Stimulated activated CD4-positive, alpha-beta T cell treated with anti-CD3 and anti-CD28 coated beads, Interleukin-1b, Interleukin-23, amount 100 ng/mL, for 24 hours (primary cell): ENCODE measurements around the gene USP36.
"Not testable (repeated sequence)": the region's sequence is repeated elsewhere in the genome, so short reads cannot be mapped to it uniquely, and the experiment has no call there.

Experiments used
- DNase-seq, 4 experiments: peaks; one replicate each; pipeline ENCODE4 v3.0.0-alpha.2; 2020; ENCODE audit warnings: low read depth in 4 of 4, low spot score in 1 of 4

The USP36 gene

DNA sequence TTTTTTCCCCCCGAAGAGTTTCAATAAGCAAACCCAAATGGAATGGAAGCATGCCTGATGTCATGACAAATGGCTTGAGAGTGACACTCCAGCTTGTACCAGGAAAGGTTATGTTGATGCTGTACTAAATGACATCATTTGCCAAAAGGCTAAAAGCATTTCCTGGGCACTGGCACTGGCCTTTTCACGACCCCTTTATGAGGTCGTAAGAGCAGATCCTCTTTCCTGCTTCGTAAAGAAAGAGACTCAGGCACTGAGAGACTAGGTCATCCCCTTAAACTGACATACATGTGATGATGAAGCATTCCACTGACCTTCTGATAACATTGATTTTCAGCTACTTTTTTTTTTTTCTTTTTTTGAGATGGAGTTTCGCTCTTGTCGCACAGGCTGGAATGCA lies 31.9 kb upstream of the USP36 start:
- DNase-seq: no peak

DNA sequence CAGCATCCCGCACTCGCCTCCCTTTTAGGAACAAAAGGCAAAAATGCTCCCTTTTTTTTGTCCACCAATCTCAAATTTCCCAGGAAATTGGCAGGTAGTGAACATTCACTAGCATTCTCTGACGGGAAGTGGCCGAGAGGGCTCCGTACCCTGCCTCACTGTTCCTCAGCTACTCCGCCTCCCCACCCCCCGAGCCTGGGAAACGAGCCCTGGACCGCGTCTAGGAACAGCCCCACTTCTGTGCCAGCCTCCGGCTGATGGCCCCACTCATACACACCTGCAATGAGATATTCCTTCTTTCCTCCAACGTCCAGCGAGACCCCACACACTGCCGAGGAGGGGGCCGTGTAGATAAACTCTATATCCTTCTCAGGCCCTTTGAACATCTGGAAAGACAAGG lies 30.0 kb upstream of the USP36 start:
- no peak for DNase-seq

DNA sequence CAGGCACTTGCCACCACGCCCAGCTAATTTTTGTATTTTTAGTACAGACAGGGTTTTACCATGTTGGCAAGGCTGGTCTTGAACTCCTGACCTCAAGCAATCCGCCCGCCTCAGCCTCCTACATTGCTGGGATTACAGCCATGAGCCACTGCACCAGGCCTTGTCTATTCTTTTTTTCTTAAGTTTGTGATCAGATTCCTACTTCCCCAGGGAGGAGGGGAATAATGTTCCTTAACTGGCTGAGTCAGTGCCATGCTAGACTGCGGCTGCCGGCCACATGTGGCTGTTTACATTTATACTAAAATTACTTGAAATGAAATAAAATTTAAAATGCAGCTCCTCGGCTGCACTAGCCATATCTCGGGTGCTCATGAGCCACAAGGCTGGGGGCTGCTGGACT lies 27.8 kb upstream of the USP36 start:
- no peak for DNase-seq

GRCh38 chr17:78867046-78867445 lies 26.4 kb upstream of the USP36 start:
- DNase-seq: not testable (repeated sequence)

DNA sequence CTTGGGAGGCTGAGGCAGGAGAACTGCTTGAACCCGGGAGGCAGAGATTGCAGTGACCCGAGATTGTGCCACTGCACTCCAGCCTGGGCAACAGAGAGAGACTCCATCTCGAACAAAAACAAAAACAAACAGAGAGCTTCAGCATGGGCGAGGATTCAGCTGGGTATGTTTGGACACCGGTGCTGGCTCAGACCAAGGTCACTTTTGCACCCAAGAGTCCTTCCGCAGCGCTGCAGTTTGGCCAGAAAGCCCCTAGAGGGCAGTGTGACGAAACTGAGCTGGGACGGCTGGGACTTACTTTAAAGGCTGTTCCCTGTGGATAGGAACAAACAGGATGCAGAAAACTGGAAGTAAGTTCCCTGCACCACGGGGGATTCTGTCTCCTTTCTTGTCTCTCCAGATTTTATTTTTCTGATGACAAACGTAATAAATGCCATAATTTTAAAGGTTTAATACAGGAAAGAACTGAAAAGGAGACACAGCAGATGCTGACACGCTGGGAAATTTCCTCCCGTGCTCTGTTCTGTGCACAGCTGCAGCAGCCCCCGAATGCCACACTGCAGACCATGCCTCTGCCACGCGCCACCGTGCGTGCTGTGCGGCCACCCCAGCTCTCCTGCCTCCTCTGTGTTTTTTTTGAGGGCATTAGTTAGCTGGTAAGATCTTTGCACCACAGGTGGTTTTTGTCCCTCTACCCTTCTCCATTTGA lies 25.2 kb upstream of the USP36 start:
- DNase-seq: peak in 3 of 4 experiments; percentile 36 to 47 (median 42)

GRCh38 chr17:78864117-78864516 lies 23.5 kb upstream of the USP36 start:
- DNase-seq: no peak

- DNase-seq: no peak
Observed at GRCh38 chr17:78862073-78863023, 21.7 kb upstream of the USP36 start.

DNA sequence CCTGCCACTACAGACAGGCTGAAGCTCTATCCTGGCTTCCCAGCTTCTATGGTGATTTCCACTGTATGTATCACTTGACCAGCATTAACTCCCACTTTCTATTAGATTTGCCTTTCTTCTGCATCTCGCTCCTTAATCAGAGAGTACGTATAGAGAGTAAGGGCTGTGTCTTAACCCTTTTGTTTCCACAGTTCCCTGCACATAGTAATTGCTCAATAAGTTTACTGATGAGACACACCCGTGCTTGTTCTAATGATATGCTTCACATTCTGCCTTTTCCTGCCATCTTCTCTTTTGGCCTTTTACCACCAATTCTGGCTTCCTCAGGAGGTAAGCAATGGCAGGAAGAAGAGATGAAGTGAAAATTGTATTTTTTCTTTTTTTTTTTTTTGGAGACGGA lies 20.6 kb upstream of the USP36 start:
- DNase-seq: no peak

DNA sequence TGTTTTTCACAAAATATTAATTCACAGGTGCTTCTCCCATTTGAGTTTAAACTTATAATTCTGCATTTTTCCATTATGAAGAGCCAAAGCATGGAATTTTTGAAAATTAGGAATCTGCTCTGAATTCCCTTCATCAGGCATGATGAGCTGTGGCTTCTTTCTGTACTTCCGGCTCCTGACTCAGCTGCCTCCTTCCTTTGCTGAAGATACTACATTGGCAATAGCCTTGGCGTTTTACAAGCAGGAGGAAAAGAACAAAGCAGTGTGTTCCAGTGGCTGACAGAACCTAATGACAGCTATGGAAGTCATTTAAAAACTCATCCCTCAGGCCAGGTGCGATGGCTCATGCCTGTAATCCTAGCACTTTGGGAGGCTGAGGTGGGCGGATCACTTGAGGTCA lies 18.4 kb upstream of the USP36 start:
- DNase-seq: no peak

DNA sequence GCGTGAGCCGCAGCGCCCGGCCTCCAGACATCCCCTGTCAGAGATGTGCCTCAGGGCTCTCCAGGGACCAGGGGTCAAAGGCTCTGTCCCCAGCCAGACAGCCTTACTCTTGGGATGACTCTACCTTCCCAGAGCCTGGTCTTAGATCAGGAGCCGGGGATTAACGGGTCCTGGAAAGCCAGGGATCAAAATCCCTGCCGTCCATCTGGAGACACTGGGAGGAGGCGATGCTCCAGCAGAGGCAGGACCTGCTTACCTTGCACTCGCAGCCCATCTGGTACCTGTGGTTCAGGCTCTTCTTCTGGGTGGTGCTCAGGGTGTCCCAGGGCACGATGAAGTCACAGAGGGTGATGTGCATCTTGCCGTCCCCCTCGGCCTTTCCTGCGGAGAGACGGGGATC lies 16.7 kb upstream of the USP36 start:
- no peak for DNase-seq

DNA sequence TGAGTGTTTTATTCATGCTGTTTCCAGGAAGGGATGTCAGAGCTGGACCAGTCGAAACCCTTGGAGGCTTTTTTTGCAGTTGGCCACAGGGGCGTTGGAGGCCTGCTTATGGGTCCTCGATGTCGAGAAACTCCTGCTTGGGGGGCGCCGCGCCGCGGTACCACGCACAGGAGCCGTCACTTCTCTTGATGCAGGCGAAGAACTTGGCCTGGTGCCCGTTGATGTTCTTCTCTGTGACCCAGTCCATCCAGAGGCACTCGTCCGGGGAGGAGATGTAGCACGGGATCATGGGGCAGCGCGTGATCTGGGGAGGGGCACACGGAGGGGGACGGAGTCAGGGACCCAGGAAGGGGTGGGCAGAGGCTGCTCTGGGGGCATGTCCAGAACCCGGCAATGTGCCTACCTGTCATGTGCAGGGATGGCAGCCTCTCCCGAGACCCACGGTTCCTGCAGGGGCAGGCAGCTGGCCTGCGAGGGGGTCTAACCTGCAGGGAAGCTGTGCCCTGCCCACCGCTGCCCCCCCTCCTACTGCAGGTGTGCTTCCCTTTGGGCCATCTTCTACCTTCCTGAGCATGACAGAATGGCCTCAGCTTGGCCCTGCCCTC lies 15.0 kb upstream of the USP36 start:
- DNase-seq: no peak

DNA sequence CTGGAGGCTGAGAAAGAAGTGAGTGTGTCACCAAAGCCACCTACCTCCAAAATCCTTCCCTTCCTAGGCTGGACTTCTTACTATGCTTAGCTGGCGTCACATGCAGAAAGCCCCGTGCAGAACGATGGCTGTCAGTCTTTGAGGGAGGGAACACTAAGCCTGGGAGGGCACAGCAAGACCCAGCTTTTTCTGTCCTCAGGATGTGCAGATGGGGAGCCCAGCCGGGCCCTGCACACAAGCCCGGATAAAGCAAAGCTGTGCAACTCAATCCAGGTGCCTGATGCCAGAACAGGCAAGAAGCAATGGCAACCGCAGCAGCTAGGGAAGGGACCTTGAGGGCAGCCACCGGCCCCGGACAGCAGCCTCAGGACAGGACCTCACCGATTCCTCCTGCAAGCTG lies 13.9 kb upstream of the USP36 start:
- DNase-seq: no peak

- DNase-seq: no peak
Observed at GRCh38 chr17:78853926-78854394, 13.3 kb upstream of the USP36 start.

GRCh38 chr17:78852709-78853121 lies 12.1 kb upstream of the USP36 start:
- no peak for DNase-seq

GRCh38 chr17:78849026-78849425 lies 8.4 kb upstream of the USP36 start:
- DNase-seq: no peak

GRCh38 chr17:78847052-78847451 lies 6.4 kb upstream of the USP36 start:
- no peak for DNase-seq

DNA sequence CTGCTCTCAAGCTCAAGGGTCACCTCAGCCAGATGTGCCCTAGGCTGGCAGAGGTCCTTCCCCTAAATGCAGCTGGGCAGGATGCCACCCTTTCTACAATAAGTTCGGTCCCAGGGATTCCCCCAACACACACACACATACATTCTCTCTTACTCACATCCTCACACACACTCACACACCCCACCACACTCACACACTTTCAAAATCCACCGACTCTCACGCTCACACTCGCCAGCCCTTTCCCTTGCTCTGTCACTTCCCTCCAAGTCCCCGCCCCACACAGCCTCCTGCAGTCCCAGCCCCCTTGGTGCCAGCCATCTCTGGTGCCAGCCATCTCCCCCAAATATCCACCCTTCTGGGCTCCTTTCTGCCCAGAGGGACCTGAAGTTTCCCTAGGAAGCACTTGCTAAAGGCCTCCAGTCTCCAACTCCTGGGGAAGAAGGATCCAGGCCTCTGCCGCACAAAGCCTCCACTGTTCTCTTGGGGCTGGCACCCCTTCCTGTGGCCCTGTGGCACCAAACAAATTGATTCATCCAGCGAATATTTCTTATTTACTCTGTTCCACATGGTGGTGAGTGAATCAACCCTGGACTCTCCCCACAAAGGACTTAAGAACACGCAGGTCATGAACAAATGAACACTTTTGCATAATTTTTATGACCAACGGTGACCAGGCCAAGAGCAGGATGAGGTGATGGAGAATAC lies 3.8 kb upstream of the USP36 start:
- no peak for DNase-seq

DNA sequence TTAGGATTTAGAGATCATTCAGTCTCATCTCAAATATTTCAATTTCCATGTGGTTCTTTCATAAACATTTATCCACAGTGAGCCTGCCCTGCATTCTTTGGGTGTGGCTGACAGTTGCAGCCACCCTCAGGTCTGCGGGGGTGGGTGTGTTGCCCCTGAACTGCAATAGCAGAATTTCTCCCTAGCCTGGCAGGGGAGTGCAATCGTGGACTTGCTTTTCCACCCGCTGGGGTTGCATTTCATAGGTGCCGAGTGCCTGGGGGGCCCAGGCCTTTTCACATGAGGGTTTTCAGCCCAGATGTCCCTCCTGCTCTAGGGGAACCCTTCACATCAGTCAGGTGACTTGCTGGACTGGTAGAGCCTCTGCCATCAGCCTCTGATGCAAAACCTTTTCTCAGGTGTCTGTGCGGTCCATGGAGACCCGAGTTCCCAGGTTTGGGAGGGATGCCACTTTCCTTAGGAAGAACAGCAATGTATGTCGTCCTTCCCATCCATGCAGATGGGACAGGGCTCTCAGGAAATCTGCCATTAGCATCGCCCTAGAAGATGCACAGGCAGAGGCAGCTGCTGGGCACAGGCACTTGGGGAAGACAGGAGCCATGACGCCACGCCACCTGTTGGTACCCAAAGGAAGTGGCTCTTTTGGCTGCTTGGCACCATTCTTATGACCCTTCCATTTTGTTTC lies 2.4 kb upstream of the USP36 start:
- DNase-seq: peak; percentile 11 to 37 (median 34)

DNA sequence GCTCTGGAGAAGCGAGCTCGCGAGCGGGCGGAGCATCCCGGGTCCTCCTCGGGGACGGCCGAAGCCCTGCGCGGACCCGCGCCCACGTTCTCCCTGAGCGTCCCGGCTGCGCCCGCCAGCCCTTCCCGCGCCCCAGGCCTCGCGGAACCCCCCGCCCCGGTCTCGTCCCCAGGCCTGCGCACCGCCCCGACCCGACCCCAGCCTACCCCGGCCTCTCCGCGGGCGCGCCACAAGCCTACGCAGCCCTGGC lies 159 bp downstream of the USP36 start:
- DNase-seq: no peak

- DNase-seq: peak in 1 of 4 experiments; percentile 21
Observed at GRCh38 chr17:78839762-78840529, 668 bp downstream of the USP36 start.
